ENCODE data around the gene UNC93B1. TPM values are rescaled to one million over a fixed set of nuclear protein-coding genes. Genes with fewer than 3 reads are reported as not detected.
A peak's percentile ranks its signal among the peaks of the same experiment; 100 is the strongest.

The UNC93B1 gene
- total RNA-seq, 1 donor from 2014 or later, result 15.9 TPM

DNA sequence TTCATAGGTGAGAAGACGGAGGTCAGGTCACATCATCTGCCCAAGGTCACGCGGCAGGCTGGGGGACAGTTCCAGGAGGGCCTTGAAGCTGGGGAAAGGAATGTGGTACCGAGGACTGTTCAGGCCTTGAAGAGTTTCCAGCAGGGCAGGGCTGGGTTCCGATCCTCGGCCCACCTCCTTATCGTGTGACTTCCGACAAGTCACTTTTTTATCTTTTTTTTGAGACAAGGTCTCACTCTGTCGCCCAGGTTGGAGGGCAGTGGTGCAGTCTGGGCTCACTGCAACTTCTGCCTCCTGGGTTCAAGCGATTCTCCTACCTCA is 27.2 kb upstream of the UNC93B1 start:
- no peak for TF ChIP-seq CTCF (IDR thresholded peaks at IDR 0.05)
- peak overlapping the region; percentile 97 for H3K4me3 Mint-ChIP-seq (ENCODE audit: unreplicated experiment)
- no peaks in the 10 kb centered on the region for H3K9me3 Mint-ChIP-seq (ENCODE audit: low read depth)
- no peaks in the 10 kb centered on the region for H3K27me3 Mint-ChIP-seq (ENCODE audit: low read depth)
- DNase-seq (ENCODE audit: low spot score), result no peak
- peaks cover 53% of the 10 kb centered on the region for H3K4me1 Mint-ChIP-seq (ENCODE audit: low read depth)
- peaks cover 6% of the 10 kb centered on the region for H3K36me3 Mint-ChIP-seq (ENCODE audit: low read depth)
- H3K27ac Mint-ChIP-seq (ENCODE audit: unreplicated experiment), result peak overlapping the region; percentile 96

- peak within 1 kb of the TSS; percentile 96 for H3K27ac Mint-ChIP-seq (ENCODE audit: unreplicated experiment)
- H3K4me1 Mint-ChIP-seq (ENCODE audit: low read depth), result peaks cover 55% of the 10 kb centered on the region
- H3K9me3 Mint-ChIP-seq (ENCODE audit: low read depth), result peaks cover 2% of the 10 kb centered on the region
- H3K27me3 Mint-ChIP-seq (ENCODE audit: low read depth), result no peaks in the 10 kb centered on the region
- no peak for TF ChIP-seq CTCF (IDR thresholded peaks at IDR 0.05)
- peak within 1 kb of the TSS; percentile 97 for H3K4me3 Mint-ChIP-seq (ENCODE audit: unreplicated experiment)
- H3K36me3 Mint-ChIP-seq (ENCODE audit: low read depth), result peaks cover 8% of the 10 kb centered on the region
- DNase-seq (ENCODE audit: low spot score), result no peak
These were observed 26.6 kb upstream of the UNC93B1 start, which contains the start of gene NDUFS8 for GRCh38 chr11:68030318-68031143. NDUFS8 (plus strand) TSS chr11:68030681; CDS start chr11:68032152, 1,471 bp downstream.

DNA sequence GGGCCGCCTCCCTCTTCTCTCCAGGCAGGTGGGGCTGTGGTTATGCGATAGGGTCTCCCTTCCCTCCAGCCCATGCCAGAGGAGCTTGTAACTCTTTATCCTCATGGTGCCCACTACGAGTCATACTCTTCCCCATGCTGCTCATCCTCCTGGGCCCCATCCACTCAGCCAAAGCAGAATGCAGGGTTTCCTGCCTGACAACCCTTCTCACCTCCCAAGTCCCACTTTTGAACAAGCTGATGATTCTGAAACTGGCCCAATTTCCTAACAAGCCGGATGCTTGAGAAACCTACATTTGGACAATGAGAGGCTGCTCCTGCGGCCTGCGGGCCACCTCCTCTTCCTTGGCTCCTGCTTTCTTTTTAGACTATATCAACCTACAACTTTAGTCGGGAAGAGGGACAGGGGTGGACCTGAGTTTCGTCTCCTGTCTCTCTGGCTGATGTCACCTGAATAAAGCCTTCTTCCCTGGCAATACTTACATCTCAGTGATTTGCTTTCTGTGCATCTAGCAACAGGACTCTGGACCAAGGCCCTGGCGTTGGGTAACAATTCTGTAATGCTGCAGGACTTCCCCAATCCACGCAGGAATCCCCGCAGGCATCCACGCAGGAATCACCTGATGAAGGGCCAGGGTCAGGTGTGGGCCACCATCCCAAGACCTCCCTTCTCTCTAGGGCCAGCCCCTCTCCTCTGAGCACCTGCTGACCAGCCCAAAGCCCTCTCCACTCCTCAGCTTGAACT is 25.1 kb upstream of the UNC93B1 start:
- peaks cover 15% of the 10 kb centered on the region for H3K36me3 Mint-ChIP-seq (ENCODE audit: low read depth)
- DNase-seq (ENCODE audit: low spot score), result no peak
- H3K27ac Mint-ChIP-seq (ENCODE audit: unreplicated experiment), result peak overlapping the region; percentile 96
- peak overlapping the region; percentile 97 for H3K4me3 Mint-ChIP-seq (ENCODE audit: unreplicated experiment)
- TF ChIP-seq CTCF (IDR thresholded peaks at IDR 0.05), result no peak
- H3K9me3 Mint-ChIP-seq (ENCODE audit: low read depth), result peaks cover 10% of the 10 kb centered on the region
- H3K27me3 Mint-ChIP-seq (ENCODE audit: low read depth), result no peaks in the 10 kb centered on the region
- peaks cover 55% of the 10 kb centered on the region for H3K4me1 Mint-ChIP-seq (ENCODE audit: low read depth)

DNA sequence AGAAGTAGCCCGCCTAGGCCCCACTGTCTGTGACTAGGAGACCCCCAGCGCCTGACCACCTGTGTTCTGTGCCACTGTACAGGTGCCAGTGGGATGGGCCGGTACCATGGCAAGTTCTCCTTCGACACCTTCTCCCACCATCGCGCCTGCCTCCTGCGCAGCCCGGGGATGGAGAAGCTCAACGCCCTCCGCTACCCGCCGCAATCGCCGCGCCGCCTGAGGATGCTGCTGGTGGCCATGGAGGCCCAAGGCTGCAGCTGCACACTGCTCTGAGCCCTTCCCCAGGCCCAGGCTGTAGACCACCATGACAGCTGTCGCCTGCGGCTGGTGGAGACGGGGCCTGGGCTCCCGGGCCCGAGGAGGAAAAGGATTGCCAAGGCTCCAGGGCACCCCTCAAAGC is 23.8 kb upstream of the UNC93B1 start:
- H3K27ac Mint-ChIP-seq (ENCODE audit: unreplicated experiment), result peak overlapping the region; percentile 95
- peaks cover 55% of the 10 kb centered on the region for H3K4me1 Mint-ChIP-seq (ENCODE audit: low read depth)
- H3K36me3 Mint-ChIP-seq (ENCODE audit: low read depth), result peaks cover 13% of the 10 kb centered on the region
- H3K9me3 Mint-ChIP-seq (ENCODE audit: low read depth), result peaks cover 10% of the 10 kb centered on the region
- no peaks in the 10 kb centered on the region for H3K27me3 Mint-ChIP-seq (ENCODE audit: low read depth)
- no peak for TF ChIP-seq CTCF (IDR thresholded peaks at IDR 0.05)
- DNase-seq (ENCODE audit: low spot score), result no peak
- peak overlapping the region; percentile 63 for H3K4me3 Mint-ChIP-seq (ENCODE audit: unreplicated experiment)

DNA sequence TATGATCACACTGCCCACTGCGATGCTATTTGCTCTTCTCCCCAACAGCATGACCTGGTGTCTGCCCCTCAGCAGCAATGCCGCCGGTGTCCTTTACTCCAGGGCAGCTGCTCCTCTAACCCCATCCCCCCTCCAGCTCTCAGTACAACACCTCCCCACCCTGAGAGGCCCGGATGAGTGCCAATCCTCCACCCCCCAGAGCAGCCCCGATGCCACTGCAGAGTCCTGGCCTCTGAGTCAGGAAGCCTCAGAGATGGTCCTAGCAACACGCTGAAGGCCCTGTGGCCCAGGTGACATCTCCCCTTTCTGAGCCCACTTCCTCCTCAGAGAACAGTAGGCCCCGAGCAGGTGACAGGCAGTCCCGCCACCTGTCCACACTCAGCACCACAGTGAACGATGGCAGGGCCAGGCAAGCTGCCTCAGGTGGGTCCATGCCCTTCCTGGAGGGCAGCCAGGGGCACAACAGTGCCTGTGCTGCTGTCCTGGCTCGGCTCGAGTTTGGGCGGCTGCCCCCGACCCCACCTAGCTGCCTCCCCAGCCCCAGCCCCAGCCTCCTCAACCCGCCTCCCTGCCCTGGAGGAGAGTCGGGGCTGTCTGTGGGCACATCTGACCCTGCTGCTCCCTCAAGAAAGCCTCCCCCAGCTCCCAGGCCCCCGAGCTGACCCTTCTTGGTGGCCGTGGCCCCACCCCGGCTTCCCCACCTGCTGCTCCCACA is 22.7 kb upstream of the UNC93B1 start:
- Mint-ChIP-seq H3K4me3 (ENCODE audit: unreplicated experiment) (peak overlapping the region; percentile 6), H3K27me3 (ENCODE audit: low read depth) (no peaks in the 10 kb centered on the region), H3K27ac (ENCODE audit: unreplicated experiment) (peak overlapping the region; percentile 95)

More for the DNA sequence above, 22.7 kb upstream of the UNC93B1 start:
- DNase-seq (ENCODE audit: low spot score), result no peak
- peaks cover 51% of the 10 kb centered on the region for H3K4me1 Mint-ChIP-seq (ENCODE audit: low read depth)
- no peak for TF ChIP-seq CTCF (IDR thresholded peaks at IDR 0.05)
- peaks cover 10% of the 10 kb centered on the region for H3K9me3 Mint-ChIP-seq (ENCODE audit: low read depth)
- peaks cover 11% of the 10 kb centered on the region for H3K36me3 Mint-ChIP-seq (ENCODE audit: low read depth)

All from chondrocyte (in vitro differentiated cells).